ENCODE results near the gene NCAM1. TPM values are rescaled to one million over a fixed set of nuclear protein-coding genes. Genes with fewer than 3 reads are reported as not detected.

NCAM1 gene
- polyA plus RNA-seq, 1 donor, result 132 TPM

DNA sequence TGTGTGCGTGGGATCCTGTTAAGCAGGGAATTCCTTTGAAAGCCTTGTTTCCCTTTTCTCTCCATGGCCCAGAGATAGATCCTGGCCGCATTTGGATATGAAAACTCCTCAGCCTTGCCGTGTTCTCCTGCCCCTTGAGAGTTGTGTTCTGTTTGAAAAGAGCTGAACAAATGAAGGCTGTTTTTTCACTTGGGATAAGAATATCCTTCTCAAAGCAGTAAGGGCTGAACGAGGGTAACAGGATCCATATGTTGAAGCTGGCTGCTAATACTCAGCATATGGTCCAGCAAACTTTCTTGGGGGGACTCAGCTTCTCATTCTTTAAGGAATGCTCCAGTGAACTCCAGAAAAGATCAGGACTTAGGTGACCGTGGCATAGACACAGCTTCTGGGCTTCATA lies 238.6 kb downstream of the NCAM1 start:
- DNase-seq (ENCODE audit: low read depth), result no peak

DNA sequence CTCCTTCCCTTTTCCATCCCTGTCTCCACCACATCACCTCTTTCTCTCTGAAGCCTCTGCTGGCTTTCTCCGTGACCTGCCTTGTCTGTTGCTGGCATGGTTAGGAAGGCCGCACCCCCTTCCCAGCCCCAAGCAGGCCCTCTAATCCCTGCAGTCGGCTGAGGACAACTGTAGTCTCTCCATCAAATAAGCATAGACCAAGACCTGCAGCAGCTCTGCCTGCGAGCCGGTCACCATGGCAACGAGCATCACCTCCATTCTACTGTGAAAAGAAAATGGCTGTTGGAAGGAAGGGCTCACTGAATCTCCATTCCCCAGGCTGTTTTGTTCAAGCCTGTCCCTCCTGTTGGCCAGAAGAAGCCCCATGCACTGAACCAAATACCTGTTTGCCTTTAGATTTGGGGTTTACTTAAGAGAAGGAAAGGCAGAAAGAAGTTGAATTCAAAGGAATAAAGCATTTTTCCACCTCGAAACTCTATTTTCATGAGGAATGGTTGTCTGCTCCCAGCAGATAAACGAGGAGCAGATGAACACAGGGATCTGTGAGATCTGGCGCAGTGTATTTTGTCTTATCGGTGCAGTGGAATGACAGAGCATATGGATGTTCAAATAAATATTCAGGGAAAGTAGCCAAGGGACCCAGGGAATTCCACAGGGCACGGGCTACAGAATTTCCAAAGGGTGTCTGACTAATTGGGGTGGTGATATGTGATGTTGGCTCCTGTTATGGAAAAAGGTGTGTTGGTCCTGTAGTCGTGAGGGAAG lies 240.0 kb downstream of the NCAM1 start:
- DNase-seq (ENCODE audit: low read depth), result no peak

DNA sequence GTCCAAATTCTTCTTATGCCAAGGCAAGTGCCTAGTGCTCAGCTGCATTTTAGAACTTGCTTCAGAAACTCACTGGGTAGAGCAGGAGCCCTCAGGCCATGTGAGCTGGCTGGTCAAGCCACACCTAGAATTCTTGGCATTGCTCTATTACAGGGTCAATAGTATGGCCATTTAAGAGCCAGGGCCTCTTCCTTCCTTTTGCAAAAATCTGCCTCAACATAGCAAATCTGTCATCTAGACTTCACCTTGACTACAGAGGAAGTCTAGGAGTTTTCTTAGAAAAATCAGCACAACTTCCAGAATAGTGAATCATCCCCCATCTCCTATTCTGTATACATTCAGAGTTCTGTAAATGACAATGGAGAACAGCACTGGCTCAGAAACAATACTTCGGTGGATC lies 241.2 kb downstream of the NCAM1 start:
- no peak for DNase-seq (ENCODE audit: low read depth)

GRCh38 chr11:113203141-113203753 lies 242.0 kb downstream of the NCAM1 start:
- no peak for DNase-seq (ENCODE audit: low read depth)

GRCh38 chr11:113204280-113204679 lies 243.1 kb downstream of the NCAM1 start:
- no peak for DNase-seq (ENCODE audit: low read depth)

DNA sequence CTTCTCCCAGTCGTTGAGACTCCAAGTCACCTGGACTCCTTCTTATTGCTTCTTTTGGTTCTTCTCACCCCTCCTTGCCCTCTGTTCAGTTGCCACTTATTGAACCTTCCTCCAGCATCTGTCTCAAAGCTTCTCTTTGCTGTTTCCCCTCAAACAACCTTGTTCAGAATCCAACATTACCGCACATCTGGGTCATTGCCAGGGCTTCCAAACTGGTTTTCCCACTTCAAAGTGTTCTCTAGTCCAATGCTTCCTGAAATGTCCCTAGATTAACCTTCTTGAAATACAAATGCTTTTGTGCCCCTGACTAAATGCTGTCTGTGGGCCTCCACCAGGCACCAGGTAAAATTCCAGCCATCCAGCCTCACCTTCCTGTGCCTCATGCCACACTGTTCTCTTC lies 252.3 kb downstream of the NCAM1 start:
- DNase-seq (ENCODE audit: low read depth), result no peak

DNA sequence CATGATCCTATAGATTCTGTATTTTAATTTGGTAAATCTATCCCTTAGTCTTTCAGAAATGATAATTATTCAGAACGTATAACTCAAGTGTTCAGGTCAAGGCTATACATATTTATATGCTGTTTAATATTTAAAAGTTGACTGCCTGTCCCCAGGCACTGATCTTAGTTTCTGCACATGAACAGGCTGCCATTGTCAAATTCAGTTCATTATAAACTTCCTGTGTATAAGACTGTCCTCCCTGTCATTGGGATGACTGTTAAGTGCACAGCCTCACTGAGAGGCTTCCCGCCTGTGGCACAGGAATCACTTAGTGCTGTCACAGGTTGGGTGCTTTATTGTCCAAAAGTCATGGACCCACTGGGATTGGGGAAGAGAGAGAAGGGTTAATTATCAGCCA lies 261.0 kb downstream of the NCAM1 start:
- no peak for DNase-seq (ENCODE audit: low read depth)

- DNase-seq (ENCODE audit: low read depth), result no peak
Measured at GRCh38 chr11:113234888-113235287, 273.7 kb downstream of the NCAM1 start.

- DNase-seq (ENCODE audit: low read depth), result no peak
Measured at GRCh38 chr11:113237261-113237660, 276.0 kb downstream of the NCAM1 start.

DNA sequence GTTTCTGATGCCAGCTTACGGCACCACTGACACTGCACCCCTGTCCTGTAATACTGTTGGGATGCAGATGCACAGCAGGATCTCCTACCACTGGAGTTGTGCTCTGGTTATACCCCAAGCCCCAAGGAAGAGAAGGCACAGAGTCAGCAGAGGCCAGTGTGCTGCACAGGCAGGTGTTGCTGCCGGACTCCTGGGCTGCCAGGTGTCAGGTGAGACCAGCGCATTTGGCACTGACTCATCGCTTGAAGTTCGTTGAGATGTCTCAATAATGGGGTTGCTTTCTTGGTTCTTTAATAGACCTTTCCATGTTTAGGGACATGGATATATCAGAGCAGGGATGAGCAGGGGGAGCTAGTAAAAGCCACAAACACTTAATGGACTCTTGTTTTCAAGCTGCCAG lies 277.5 kb downstream of the NCAM1 start:
- no peak for DNase-seq (ENCODE audit: low read depth)

GRCh38 chr11:113240389-113240788 lies 279.2 kb downstream of the NCAM1 start:
- no peak for DNase-seq (ENCODE audit: low read depth)

DNA sequence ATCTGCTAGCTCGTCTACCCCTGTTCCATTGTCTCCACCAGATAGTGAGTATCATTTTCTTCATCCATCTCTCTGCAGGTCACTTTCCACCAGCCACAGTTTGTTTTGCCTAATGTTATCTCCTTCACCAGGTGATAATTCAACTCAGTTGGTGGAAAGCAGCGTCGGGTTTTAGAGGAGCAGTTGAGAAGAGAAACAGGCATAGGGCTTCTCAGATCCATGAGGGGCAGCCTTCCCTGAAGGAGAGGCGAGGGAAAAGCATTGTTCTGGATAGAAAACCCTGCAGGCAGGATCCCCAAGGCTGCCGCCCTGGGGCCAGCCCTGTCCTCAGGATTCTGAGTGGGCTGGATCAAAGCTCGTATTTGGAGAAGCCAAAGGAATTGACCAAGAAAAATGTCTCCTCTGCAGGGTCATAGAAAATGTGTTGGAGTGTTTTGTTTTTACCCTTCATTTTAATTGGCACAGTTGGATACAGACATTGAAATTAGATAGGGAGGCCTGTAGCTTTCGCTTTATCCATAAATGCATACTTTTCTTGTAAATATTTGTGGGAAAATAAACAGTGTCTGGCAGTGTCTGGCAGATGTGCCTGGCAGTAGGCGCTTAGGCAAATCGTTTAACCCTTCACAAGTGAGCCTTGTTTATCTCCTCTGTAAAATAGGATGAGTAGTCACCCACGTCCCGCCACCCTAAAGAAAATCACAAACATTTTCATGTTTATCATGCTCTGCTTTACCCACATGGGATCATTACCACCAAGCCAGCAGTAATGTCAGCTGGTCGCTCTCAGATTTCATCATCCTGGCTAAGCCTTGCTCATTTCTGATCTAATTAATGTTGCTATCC lies 279.8 kb downstream of the NCAM1 start:
- no peak for DNase-seq (ENCODE audit: low read depth)

- DNase-seq (ENCODE audit: low read depth), result no peak
Measured at GRCh38 chr11:113241636-113242054, 280.4 kb downstream of the NCAM1 start.

GRCh38 chr11:113242060-113242459 lies 280.8 kb downstream of the NCAM1 start:
- DNase-seq (ENCODE audit: low read depth), result no peak

DNA sequence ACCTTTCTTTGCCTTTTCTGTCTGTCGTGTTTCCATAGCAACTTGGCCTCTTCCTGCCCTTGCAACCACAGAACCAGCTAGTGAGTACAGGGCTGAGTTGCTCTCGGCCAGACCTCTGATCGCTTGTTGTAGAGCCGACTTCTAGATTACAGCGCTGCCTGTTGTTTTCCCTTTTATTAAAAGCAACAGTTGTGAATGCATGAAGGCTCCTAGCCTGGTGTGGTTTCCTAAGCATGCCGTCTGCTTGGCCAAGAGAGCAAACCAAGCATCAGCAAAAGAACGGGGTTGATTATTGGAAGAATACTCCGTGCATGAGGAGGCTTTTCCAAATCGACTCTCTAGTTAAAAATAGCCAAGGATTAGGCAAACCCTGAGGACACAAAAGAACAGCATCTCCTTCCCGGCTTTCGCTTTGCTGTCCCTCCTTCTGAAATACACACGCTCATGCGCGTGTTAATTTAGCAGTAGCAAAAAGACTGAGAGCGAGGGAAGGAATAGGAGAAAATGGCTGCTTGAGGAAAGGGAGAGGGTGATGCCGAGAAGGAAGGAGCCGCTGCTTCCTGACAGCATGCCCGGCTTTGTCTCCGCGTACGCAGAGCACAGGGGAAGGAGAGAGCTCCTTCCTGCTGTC lies 281.7 kb downstream of the NCAM1 start:
- DNase-seq (ENCODE audit: low read depth), result peak; percentile 24

DNA sequence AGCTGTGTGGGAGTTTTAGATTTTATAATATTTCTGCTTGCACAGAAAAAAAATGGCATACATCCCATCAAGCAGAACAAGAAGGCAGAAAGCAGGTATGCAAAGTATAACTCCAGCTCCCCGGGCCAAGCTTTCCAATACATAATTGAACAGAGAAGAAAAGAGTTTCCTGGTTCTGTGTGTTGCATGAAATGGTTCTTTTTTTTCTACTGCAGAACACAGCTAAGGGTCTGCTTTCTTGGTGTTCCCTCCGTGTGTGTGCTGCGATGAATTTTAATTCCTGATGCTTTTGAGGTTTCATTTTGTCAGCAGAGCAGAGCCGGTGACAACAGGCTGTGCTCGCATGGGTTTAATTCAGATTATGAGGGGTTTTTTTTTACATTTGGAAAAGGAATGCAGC lies 282.5 kb downstream of the NCAM1 start:
- no peak for DNase-seq (ENCODE audit: low read depth)

- DNase-seq (ENCODE audit: low read depth), result no peak
Measured at GRCh38 chr11:113245216-113245615, 284.0 kb downstream of the NCAM1 start.

GRCh38 chr11:113247221-113247620 lies 286.0 kb downstream of the NCAM1 start:
- no peak for DNase-seq (ENCODE audit: low read depth)

GRCh38 chr11:113247966-113248365 lies 286.7 kb downstream of the NCAM1 start:
- peak; percentile 32 for DNase-seq (ENCODE audit: low read depth)

GRCh38 chr11:113248702-113249490 lies 287.7 kb downstream of the NCAM1 start:
- no peak for DNase-seq (ENCODE audit: low read depth)

- DNase-seq (ENCODE audit: low read depth), result no peak
Measured at GRCh38 chr11:113249491-113249763, 288.2 kb downstream of the NCAM1 start.

DNA sequence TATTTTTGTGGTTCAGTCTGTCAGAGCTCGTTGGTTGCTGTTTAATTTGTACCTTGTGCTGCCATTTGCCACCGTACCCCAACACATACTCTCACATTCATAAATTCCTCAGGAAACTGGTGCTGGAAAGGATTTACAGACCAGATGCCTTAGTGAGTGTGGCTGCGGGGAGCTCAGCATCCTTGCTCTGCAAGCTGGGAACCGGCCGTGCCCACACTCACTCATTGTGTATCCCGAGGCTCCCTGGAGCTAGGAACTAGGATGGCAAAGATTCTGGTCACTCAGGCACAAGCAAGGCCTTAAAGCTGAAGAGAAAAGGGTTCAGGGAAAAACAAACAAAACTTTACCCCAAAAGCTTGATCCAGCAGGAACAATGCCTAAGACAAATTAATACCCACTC lies 288.6 kb downstream of the NCAM1 start:
- no peak for DNase-seq (ENCODE audit: low read depth)

Data from forelimb muscle (tissue), 1 donor.